ENCODE results near the gene PTPN20.

DNA sequence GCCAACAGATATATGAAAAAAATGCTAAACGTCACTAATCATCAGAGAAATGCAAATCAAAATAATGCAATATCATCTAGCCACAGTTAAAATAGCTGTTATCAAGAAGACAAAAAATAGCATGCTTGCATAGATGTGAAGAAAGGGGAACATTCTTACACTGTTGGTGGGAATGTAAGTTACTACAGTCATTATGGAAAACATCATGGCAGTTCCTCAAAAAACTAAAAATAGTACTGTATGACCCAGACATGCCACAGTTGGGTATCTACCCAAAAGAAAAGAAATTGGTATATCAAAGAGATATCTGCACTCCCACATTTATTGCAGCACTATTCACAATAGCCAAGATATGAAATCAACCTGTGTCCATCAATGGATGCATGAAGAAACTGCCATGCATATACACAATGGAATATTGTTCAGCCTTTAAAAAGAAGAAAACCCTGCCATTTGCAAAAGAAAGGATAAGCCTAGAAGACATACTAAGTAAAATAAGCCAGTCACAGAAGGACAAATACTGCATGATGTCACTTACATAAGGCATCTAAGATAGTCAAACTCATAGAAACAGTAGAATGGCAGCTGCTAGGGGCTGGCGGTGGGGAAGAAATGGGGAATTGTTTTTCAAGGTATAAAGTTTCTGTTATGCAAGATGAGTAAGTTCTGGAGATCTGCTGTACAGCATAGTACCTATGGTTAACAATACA, 107.0 kb downstream of the PTPN20 start:
- TF ChIP-seq POLR2AphosphoS5 (IDR thresholded peaks at IDR 0.05) (no peak), EP300 (IDR thresholded peaks at IDR 0.05) (no peak)
